Epithelial cell of prostate (primary cell): ENCODE measurements around the gene TIMP2.
A peak's percentile ranks its signal among the peaks of the same experiment; 100 is the strongest.

Experiments
- DNase-seq: peaks from one replicate; pipeline ENCODE4 v3.0.0-alpha.2; 2011; ENCODE audit warnings: low read depth, low spot score
- H3K27ac ChIP-seq: fragments of 450-650 bp; 2 replicates; pipeline ENCODE4 v1.5.1; 2017; ENCODE audit warnings: mild to moderate bottlenecking

The TIMP2 gene

DNA sequence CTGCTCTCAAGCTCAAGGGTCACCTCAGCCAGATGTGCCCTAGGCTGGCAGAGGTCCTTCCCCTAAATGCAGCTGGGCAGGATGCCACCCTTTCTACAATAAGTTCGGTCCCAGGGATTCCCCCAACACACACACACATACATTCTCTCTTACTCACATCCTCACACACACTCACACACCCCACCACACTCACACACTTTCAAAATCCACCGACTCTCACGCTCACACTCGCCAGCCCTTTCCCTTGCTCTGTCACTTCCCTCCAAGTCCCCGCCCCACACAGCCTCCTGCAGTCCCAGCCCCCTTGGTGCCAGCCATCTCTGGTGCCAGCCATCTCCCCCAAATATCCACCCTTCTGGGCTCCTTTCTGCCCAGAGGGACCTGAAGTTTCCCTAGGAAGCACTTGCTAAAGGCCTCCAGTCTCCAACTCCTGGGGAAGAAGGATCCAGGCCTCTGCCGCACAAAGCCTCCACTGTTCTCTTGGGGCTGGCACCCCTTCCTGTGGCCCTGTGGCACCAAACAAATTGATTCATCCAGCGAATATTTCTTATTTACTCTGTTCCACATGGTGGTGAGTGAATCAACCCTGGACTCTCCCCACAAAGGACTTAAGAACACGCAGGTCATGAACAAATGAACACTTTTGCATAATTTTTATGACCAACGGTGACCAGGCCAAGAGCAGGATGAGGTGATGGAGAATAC, 80.7 kb downstream of the TIMP2 start:
- no peak overlapping the region for H3K27ac ChIP-seq
- DNase-seq, result no peak

DNA sequence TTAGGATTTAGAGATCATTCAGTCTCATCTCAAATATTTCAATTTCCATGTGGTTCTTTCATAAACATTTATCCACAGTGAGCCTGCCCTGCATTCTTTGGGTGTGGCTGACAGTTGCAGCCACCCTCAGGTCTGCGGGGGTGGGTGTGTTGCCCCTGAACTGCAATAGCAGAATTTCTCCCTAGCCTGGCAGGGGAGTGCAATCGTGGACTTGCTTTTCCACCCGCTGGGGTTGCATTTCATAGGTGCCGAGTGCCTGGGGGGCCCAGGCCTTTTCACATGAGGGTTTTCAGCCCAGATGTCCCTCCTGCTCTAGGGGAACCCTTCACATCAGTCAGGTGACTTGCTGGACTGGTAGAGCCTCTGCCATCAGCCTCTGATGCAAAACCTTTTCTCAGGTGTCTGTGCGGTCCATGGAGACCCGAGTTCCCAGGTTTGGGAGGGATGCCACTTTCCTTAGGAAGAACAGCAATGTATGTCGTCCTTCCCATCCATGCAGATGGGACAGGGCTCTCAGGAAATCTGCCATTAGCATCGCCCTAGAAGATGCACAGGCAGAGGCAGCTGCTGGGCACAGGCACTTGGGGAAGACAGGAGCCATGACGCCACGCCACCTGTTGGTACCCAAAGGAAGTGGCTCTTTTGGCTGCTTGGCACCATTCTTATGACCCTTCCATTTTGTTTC, 82.2 kb downstream of the TIMP2 start:
- DNase-seq, result no peak
- no peak overlapping the region for H3K27ac ChIP-seq

DNA sequence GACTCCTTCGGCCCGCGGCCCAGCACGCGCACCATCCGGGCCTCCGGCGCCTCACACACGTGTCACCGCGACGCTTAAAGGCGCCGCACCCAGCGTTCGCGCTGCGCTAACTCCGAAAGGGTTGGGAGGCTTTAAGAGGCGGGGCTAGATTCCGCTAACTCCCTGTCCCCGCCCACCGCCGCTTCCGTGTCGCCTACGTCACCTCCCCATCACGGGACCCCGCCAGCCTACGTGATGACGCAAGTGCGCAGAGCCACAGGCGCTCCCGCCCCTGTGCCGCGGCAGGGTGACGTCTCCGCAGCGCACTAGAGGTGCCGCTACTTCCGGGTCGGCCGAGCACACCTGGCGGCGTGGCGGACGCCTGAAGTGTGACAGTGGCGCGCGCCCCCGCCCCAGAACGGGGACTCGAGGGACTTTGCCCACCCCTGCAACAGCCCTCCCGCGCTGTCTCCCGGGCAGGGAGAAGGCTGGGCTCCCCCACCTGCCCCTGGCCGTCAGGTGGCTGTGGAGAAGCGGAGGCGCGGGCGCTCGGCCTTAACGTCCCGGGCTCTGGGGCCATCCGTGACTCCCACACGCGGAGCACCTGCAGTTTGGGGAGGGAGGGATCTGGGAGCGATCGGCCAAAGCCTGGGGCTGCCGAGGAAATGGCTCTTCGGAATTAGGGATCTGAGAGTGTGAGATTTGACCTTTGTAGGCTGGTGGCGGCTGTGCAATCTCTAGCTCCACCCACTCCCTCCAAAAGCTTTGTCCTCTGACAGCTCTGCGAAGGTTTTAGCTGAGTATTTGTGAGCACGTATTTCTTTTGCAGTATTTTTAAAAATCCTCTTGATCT, 84.2 kb downstream of the TIMP2 start, which contains the start of gene USP36:
Gene USP36, minus strand, starts transcription at position 35 of the 832 bp plus-strand sequence. CDS start 4,451 bp downstream, outside the sequence.
- DNase-seq, result peak; percentile 95
- peak within 1 kb of the TSS; percentile 93 for H3K27ac ChIP-seq

DNA sequence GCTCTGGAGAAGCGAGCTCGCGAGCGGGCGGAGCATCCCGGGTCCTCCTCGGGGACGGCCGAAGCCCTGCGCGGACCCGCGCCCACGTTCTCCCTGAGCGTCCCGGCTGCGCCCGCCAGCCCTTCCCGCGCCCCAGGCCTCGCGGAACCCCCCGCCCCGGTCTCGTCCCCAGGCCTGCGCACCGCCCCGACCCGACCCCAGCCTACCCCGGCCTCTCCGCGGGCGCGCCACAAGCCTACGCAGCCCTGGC, 84.7 kb downstream of the TIMP2 start:
- no peak for DNase-seq

DNA sequence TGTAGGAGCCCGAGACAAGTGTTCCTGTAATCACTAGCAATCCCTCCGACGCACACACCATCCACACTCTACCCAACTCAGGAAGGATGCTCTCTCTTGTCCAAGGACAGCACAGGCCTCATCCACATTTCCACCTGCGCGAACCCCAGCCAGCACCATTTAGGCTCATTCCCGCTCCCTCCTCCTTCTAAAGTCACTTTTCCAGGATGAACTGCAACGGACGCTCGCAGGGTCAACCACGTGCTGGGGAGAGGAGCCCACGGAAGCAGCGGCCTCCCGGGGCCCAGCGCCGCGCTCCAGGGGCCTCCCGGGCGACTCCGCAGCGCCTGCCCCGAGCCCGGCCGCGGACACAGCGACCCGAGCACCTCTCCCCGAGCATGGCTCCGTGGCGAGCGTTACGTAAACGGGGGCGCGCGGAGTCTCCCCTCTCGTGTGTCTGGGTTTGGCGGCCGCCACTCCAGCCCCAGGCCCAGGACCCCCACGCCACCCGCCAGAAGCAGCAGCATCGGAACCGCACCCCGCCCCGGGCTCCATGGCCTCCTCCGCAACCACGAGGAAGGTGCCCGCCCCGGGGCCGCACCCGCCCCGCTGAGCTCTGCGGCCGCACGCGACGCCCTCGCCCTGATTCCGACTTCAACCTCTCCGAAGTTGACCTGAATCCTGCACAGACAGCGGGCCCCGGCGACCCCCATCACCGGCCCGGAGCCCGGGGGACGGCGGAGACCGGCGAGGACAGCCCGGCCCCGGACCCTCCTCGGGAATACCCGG, 85.2 kb downstream of the TIMP2 start:
- DNase-seq, result no peak

More for the DNA sequence above, 84.7 kb downstream of the TIMP2 start:
- H3K27ac ChIP-seq, result peak overlapping the region; percentile 93

DNA sequence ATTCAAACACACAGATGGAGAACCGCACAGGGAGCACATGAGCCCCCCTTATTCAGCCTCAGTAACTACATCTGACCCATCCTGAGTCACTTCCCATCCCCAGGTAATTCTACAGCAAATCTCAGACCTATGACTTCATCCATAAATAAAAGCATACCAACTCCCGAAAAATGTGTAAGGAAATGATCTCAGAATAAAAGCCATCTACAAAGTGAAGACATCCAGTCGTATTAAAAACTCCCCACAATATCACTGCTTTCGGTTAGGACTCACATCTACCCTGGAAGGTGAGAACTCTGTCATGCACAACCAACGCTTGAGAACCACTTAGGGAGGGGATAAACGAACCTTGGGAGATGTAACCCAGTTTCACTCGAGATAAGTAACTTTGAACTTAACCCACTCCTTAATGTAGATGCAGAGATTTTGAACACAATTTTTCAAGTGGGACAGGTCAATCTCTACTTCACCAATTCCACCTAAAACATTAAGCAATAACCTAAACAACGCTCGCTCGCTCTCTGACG, 85.9 kb downstream of the TIMP2 start:
- peak overlapping the region; percentile 93 for H3K27ac ChIP-seq
- peak; percentile 40 for DNase-seq

More for the DNA sequence above, 85.2 kb downstream of the TIMP2 start:
- H3K27ac ChIP-seq, result peak overlapping the region; percentile 93

DNA sequence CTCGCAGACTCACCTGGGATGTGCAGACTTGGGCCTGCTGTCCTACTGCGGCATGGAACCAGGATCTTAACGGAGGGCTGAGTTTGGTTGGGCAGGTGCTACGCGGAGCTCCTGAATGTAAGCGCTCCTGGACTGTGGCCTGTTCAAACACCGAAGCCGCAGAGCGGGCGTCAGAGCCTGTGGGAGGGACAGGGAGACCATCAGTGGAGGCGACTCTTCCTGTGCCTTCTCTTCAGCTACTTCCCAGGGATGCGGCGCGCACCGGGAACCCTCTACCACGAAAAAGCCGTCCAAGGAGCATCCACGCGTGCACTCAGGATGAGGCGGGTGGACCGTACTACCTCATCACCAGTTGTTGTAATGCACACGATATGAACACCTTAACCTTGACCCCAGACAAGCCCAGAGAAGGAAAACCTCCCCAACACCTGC, 86.6 kb downstream of the TIMP2 start:
- no peak for DNase-seq
- peak overlapping the region; percentile 93 for H3K27ac ChIP-seq

DNA sequence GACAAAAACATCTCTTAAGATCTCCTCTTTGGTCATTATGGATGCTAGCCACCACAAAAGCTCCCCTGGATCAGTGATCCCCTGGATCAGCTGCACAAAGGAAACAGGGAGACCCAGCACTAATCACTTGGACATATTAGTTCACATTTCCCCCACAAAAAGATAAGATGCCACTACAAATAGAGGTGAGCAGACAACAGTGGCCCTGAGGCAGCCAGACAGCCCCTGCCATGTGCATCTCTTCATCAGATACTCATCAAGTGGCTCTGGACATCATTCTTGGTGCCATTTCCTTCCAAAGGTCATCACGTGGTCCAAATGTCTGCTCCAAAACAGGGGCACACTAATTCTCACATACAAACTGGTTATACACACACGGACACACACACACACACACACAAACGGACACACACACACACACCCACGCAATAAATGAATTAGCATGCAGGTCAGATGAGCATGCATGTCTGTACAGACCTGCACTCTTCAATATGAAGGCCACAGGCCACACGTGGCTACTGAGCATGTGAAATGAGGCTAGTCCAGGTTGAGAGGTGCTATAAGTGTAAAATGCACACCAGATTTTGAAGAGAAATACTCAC, 88.7 kb downstream of the TIMP2 start:
- H3K27ac ChIP-seq, result no peak overlapping the region
- DNase-seq, result no peak

DNA sequence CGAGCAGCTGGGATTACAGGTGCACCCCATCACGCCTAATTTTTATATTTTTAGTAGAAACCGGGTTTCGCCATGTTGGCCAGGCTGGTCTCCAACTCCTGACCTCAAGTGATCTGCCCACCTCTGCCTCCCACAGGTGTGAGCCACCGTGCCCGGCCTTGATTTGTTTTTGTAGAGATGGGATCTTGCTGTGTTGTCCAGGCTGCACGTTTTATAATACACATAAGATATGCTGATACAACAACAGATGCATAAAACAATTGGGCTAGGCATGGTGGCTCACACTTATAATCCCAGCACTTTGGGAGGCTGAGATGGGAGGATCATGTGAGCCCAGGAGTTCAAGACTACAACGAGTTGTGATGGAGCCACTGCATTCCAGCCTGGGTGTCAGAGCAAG, 90.6 kb downstream of the TIMP2 start:
- no peak overlapping the region for H3K27ac ChIP-seq
- no peak for DNase-seq

DNA sequence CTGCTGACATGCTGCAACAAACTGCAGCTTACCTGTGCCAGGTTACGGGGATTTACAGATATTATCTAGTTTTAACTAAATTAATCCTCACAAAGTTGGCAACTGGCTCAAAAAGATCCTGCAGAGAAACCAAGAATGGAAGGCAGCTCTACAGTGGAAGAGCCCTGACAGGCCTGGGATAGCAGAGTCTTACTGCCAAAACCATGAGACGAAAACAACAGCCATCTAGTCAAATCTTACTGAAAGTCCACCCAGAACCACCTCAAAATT, 92.7 kb downstream of the TIMP2 start:
- DNase-seq, result no peak

DNA sequence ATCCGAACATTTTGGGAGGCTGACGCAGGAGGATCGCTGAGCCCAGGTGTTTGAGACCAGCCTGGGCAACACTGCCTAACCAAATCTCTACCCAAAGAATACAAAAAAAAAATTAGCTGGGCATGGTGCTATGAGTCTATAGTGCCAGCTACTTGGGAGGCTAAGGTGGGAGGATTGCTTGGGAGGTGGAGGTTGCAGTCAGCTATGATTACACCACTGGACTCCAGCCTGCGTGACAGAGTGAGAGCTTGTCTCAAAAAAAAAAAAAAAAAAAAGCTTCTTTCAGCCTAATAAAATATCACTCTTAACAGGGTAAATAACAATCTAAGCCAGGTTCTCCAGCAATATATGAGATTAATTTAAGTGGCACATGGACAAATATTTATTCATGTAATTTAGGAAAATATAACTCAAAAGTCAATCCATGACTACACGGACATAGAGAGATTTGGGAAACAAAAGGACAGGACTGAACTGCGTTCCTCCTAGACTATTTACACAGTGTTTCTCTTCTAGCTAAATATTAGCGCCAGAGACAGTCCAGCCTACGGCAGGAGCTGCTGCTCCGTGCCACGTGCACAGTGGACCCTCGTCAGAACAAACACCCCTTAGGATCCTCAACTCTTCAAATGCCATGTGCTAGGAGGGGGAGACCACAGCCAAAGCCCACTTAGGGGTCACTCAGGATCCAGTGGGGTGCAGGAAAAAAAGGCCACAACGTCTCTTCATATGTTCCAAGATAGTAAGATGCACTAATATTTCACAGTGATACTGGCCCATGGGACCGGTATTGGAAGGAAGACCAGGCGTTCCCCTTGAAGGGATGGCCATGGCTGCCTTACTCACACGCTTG, 93.3 kb downstream of the TIMP2 start:
- no peak overlapping the region for H3K27ac ChIP-seq
- DNase-seq, result no peak

More for the DNA sequence above, 92.7 kb downstream of the TIMP2 start:
- no peak overlapping the region for H3K27ac ChIP-seq

DNA sequence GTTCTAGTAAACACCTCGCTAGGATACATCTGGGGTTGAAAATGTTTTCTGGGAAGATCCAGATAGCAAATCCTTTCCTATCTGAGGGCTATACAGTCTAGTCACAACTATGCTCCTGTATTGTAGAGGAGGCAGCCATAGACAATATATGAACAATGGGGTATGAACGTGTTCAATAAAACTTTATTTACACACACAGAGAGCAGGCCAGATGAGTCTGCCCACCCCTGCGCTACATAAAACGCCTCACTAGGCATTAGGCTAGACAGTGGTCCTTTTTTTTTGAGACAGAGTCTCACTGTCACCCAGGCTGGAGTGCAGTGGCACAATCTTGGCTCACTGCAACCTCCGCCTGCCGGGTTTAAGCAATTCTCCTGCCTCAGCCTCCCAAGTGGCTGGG, 95.7 kb downstream of the TIMP2 start:
- H3K27ac ChIP-seq, result no peak overlapping the region
- no peak for DNase-seq

DNA sequence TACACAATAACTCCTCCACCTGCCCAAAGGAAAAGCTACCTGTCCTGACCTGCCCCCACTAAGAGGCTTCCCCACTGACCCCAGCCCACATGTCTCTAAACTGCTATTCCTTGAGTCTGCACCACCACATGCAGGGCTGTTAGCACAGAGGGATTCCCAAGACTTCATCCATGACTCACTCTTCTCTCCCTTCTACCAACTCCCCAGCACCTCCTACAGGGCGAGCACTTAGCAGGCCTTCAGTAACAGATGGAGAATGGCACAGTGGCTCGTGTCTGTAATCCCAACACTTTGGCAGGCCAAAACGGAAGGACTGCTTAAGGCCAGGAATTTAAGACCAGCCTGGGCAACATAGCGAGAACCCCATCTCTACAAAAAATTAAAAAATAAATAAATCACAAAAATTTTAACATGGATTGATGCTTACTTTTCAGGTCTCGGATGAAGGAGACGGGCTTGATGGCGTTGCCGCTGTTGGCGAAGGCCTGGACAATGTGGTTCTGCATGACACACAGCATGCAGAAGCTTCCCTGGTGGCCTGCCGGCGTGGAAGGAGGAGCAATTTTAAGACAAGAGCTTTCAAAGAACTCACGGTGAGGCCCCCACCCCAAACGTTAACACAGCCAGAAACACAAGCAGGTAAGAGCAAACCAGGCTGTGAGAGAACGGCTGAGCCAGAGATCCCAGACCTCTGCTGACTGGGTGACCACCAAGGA, 96.6 kb downstream of the TIMP2 start:
- no peak for DNase-seq
- H3K27ac ChIP-seq, result no peak overlapping the region

DNA sequence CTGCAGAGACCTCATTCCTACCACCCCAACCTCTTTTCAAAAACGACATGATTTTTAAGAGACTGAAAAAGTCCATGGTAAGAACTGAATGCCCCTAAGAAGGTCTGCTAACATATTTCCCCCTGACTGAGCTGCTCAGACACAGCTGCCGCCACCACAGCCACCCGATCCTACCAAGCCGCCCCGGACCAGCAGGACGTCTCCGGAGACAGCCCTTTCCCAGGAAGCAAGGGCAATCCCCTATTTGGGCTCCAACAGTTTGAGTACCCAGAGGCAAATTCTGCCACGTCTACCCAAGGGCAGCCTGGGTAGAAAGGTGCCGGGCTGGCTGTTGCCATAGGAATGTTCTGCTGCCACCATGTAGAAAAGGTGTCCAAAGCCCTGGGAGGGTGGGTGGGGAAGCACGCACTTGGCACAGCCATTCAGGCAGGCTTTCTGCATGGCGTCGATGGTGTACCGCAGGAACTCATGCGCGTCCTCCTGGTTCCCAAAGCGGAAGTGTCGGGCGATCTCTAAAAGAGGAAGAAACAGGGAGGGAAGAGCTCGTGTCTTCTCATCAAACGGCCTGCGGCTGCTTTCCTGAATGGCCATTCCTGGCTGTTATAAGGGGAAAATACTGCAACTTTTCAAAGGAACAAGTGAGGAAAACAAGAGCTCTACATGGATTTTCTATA, 98.2 kb downstream of the TIMP2 start:
- DNase-seq, result no peak
- no peak overlapping the region for H3K27ac ChIP-seq

DNA sequence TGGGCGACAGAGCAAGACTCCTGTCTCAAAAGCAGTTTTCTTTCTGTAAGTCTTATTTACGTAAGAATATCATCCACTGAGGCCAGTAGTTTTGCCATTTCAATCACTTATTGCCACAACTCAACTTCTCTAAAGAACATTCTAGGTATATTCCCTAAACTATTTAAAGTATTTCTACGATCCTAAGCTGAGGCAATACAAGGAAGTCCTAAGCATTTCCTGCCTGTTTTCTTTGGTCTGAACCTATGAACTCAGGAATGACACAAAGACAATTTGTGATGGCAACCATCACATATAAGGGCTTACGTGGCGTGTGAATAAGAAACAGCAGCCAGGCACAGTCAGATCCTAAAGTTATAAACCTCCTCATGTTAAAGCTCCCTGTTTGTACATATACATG, 98.8 kb downstream of the TIMP2 start:
- H3K27ac ChIP-seq, result no peak overlapping the region
- no peak for DNase-seq

DNA sequence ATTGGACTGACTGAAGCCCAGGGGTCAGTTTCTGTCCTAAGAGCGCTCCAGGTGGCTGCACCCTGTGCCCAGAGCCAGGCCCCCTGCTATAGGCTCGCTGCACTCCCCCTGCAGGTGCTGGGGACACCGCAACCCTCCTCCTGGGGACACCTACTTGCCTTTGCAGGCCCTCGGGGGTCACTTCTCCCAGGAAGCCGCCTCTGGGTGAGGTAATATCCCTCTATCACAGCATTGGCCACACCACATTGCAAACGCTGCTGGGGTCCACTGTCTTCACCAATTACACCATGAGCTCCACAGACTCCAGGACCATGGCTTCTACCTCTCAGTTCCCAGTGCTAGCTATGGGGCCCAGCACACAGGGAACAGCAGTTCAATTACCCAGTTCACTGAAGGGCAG, 99.5 kb downstream of the TIMP2 start:
- DNase-seq, result no peak
- no peak overlapping the region for H3K27ac ChIP-seq

DNA sequence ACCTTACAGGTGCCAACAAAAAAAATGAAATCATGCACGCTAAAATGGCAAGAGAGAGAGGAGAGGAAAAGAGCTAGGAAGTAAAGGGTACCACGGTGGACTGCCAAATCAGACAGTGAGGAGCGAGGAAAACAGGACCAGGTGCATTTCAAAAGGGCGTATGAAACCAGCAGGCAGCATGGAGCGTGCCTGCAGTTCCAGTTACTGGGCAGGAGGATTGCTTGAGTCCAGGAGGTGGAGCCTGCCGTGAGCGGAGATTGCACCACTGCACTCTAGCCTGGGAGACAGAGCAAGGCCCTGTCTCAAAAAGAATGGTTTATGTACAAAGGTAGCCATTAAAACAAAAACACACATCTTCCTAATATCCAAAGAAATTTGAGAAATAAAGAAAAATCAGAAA, 100.9 kb downstream of the TIMP2 start:
- no peak overlapping the region for H3K27ac ChIP-seq
- no peak for DNase-seq
